ENCODE results near the gene SPATA18. TPM values are rescaled to one million over a fixed set of nuclear protein-coding genes. Genes with fewer than 3 reads are reported as not detected.

The SPATA18 gene
- polyA plus RNA-seq (2011; rRNA removed), result 6.7 and 7.8 TPM in 2 replicates
- 0.89 and 1.1 TPM in 2 replicates for polyA plus RNA-seq (2012; cell fraction: cytosol; rRNA removed)
- 0.97 and 1.1 TPM in 2 replicates for polyA plus RNA-seq (2012; cell fraction: nucleus; rRNA removed)
- 4.3 to 5.3 TPM (median 4.4 TPM) in 3 replicates for polyA plus RNA-seq (2017; fragmentation: RNase III; extraction: RNeasy Plus Mini Kit Qiagen cat#74134 plus additional on column Dnase treatment)
- 5.4 and 6.0 TPM in 2 replicates for polyA minus RNA-seq (2011; rRNA and poly(A)+ RNA removed)

GRCh38 chr4:52051213-52051614, at the start of gene SPATA18:
Gene SPATA18 (plus strand): TSS chr4:52051304. CDS start chr4:52051705, 401 bp downstream.
- Histone ChIP-seq H3K9me3 (no peaks in the 10 kb centered on the region), H3K4me3 (peak within 1 kb of the TSS; percentile 58), H3K27ac (peak within 1 kb of the TSS; percentile 68 to 91), H3K4me2 (peak within 1 kb of the TSS; percentile 73), H3K4me1 (no peaks in the 10 kb centered on the region)
- ATAC-seq (peak; percentile 82 to 84), DNase-seq (ENCODE audit: low read depth in 1 of 2, low spot score in 1 of 2) (peak; percentile 2 to 19), FAIRE-seq (no peak)
- 2% methylated on average over 9 of the region's 44 CpGs for WGBS (ENCODE audit: missing lambda C conversion rate)
- POLR2A ChIA-PET, result interaction anchor here (1.1 kb wide), 1 partner anchor 13 kb away, joined by 6 read pairs; the partner anchor contains the start of gene SGCB
- no peak for TF ChIP-seq FOXS1 (CRISPR knock-in tag; IDR thresholded peaks at IDR 0.05)
- peak; percentile 25; the same call in 1 of the 2 replicates for TF ChIP-seq POLR2A (IDR thresholded peaks at IDR 0.05; ENCODE audit: low read length)
- CTCF ChIA-PET, result no interaction called here

GRCh38 chr4:52001616-52002015, 49.5 kb upstream of the SPATA18 start:
- ATAC-seq (no peak), DNase-seq (ENCODE audit: low read depth in 1 of 2, low spot score in 1 of 2) (no peak), FAIRE-seq (no peak)
- H3K4me3 ChIP-seq, result no peak overlapping the region
- CTCF ChIA-PET, result no interaction called here
- H3K4me1 ChIP-seq, result no peaks in the 10 kb centered on the region
- no peak overlapping the region for H3K27ac ChIP-seq
- TF ChIP-seq TFCP2L1 (CRISPR knock-in tag; IDR thresholded peaks at IDR 0.05) (no peak), NPAS2 (CRISPR knock-in tag; IDR thresholded peaks at IDR 0.05; ENCODE audit: borderline replicate concordance) (no peak), ATOH8 (CRISPR knock-in tag; IDR thresholded peaks at IDR 0.05; ENCODE audit: low read depth) (no peak), RFX5 (IDR thresholded peaks at IDR 0.05) (no peak), REST (IDR thresholded peaks at IDR 0.05) (no peak)
- POLR2A ChIA-PET, result no interaction called here
- H3K9me3 ChIP-seq, result no peaks in the 10 kb centered on the region
- no peak overlapping the region for H3K4me2 ChIP-seq
- 45% methylated on average over 2 of the region's 2 CpGs for WGBS (ENCODE audit: missing lambda C conversion rate)

GRCh38 chr4:52004414-52004813, 46.7 kb upstream of the SPATA18 start:
- no peaks in the 10 kb centered on the region for H3K9me3 ChIP-seq
- no peak for DNase-seq (ENCODE audit: low read depth in 1 of 2, low spot score in 1 of 2)
- TF ChIP-seq SREBF2 (IDR thresholded peaks at IDR 0.05), result no peak
- TF ChIP-seq E2F6 (IDR thresholded peaks at IDR 0.05; ENCODE audit: borderline replicate concordance, low read depth), result no peak
- TF ChIP-seq FOSB (CRISPR knock-in tag; IDR thresholded peaks at IDR 0.05), result no peak
- TF ChIP-seq HOXB5 (CRISPR knock-in tag; IDR thresholded peaks at IDR 0.05), result no peak
- TF ChIP-seq GATA3 (IDR thresholded peaks at IDR 0.05; ENCODE audit: borderline replicate concordance), result no peak
- TF ChIP-seq MAFK (IDR thresholded peaks at IDR 0.05; ENCODE audit: partially characterized antibody), result no peak
- no peak for TF ChIP-seq FOSL2 (IDR thresholded peaks at IDR 0.05)
- no peak for TF ChIP-seq FOSL2 (CRISPR knock-in tag; IDR thresholded peaks at IDR 0.05)
- H3K4me3 ChIP-seq, result no peak overlapping the region
- no peak for FAIRE-seq
- no peak overlapping the region for H3K4me2 ChIP-seq
- H3K27ac ChIP-seq, result no peak overlapping the region
- ATAC-seq, result no peak
- ChIA-PET POLR2A (no interaction called here), CTCF (interaction anchor here (0.6 kb wide), 1 partner anchor 1320 kb away, joined by 3 read pairs; no protein-coding TSS in a partner anchor)
- H3K4me1 ChIP-seq, result no peaks in the 10 kb centered on the region
